Measurements from ENCODE around the gene RAPGEF3.

Gene RAPGEF3

DNA sequence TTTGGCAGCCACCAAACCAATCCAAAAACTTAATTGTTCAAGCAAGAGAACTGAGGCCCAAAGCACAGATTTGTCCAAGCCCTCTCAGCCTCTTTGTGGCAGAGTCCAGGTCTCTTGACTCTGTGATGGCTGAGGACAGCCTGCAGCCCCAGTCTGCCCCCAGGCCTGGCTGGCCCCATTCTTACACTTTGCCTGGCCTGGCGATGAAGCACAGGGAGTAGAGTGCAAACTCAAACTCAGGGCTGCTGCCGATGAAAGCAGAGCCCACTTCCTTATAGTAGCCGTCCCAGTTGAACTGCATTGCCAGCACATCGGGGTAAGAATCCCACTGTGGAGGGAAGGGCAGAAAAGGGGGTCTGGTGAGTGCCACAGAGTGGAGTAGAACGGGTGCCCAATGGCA lies 47.2 kb downstream of the RAPGEF3 start:
- Histone ChIP-seq H3K36me3 (ENCODE audit: control insufficient read depth in 2 of 2, insufficient read depth in 1 of 2, low read length in 2 of 2) (no peaks in the 10 kb centered on the region), H3K4me3 (ENCODE audit: low read depth, low read length) (no peak overlapping the region), H3K27ac (ENCODE audit: extremely low read depth, low read depth, low read length) (no peak overlapping the region), H3K9me3 (ENCODE audit: control insufficient read depth, insufficient read depth, low read depth, low read length) (no peaks in the 10 kb centered on the region), H3K4me1 (ENCODE audit: control insufficient read depth, insufficient read depth, low read length) (no peaks in the 10 kb centered on the region)
- TF ChIP-seq ZNF174 (tag by site-specific recombination; IDR thresholded peaks at IDR 0.05) (no peak), ZNF600 (tag by site-specific recombination; IDR thresholded peaks at IDR 0.05) (no peak), KLF10 (tag by site-specific recombination; IDR thresholded peaks at IDR 0.05) (no peak), ZNF423 (tag by site-specific recombination; IDR thresholded peaks at IDR 0.05) (no peak), ZNF776 (tag by site-specific recombination; IDR thresholded peaks at IDR 0.05; ENCODE audit: borderline replicate concordance) (no peak), ZNF658 (tag by site-specific recombination; IDR thresholded peaks at IDR 0.05) (no peak), SP7 (tag by site-specific recombination; IDR thresholded peaks at IDR 0.05) (no peak)
- TF ChIP-seq, protein P1, sequence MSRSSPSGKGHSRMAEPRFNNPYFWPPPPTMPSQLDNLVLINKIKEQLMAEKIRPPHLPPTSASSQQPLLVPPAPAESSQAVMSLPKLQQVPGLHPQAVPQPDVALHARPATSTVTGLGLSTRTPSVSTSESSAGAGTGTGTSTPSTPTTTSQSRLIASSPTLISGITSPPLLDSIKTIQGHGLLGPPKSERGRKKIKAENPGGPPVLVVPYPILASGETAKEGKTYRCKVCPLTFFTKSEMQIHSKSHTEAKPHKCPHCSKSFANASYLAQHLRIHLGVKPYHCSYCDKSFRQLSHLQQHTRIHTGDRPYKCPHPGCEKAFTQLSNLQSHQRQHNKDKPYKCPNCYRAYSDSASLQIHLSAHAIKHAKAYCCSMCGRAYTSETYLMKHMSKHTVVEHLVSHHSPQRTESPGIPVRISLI (tag by site-specific recombination; IDR thresholded peaks at IDR 0.05): no peak
- TF ChIP-seq, protein P2, sequence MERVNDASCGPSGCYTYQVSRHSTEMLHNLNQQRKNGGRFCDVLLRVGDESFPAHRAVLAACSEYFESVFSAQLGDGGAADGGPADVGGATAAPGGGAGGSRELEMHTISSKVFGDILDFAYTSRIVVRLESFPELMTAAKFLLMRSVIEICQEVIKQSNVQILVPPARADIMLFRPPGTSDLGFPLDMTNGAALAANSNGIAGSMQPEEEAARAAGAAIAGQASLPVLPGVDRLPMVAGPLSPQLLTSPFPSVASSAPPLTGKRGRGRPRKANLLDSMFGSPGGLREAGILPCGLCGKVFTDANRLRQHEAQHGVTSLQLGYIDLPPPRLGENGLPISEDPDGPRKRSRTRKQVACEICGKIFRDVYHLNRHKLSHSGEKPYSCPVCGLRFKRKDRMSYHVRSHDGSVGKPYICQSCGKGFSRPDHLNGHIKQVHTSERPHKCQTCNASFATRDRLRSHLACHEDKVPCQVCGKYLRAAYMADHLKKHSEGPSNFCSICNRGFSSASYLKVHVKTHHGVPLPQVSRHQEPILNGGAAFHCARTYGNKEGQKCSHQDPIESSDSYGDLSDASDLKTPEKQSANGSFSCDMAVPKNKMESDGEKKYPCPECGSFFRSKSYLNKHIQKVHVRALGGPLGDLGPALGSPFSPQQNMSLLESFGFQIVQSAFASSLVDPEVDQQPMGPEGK (tag by site-specific recombination; IDR thresholded peaks at IDR 0.05): no peak
- TF ChIP-seq, protein P3, sequence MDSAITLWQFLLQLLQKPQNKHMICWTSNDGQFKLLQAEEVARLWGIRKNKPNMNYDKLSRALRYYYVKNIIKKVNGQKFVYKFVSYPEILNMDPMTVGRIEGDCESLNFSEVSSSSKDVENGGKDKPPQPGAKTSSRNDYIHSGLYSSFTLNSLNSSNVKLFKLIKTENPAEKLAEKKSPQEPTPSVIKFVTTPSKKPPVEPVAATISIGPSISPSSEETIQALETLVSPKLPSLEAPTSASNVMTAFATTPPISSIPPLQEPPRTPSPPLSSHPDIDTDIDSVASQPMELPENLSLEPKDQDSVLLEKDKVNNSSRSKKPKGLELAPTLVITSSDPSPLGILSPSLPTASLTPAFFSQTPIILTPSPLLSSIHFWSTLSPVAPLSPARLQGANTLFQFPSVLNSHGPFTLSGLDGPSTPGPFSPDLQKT (IDR thresholded peaks at IDR 0.05; ENCODE audit: borderline replicate concordance, low read depth, low read length): no peak
- TF ChIP-seq, protein P4, sequence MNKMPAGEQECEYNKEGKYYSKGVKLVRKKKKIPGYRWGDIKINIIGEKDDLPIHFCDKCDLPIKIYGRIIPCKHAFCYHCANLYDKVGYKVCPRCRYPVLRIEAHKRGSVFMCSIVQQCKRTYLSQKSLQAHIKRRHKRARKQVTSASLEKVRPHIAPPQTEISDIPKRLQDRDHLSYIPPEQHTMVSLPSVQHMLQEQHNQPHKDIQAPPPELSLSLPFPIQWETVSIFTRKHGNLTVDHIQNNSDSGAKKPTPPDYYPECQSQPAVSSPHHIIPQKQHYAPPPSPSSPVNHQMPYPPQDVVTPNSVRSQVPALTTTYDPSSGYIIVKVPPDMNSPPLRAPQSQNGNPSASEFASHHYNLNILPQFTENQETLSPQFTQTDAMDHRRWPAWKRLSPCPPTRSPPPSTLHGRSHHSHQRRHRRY (tag by site-specific recombination; IDR thresholded peaks at IDR 0.05): no peak
- CTCF ChIA-PET: interaction anchor here (0.6 to 11.4 kb wide), 4 partner anchors 68 to 787 kb away, joined by 3 to 271 read pairs (median 6); no protein-coding TSS in a partner anchor
- POLR2A ChIA-PET: interaction anchor here (0.6 kb wide), 1 partner anchor 69 kb away, joined by 5 read pairs; no protein-coding TSS in a partner anchor

DNA sequence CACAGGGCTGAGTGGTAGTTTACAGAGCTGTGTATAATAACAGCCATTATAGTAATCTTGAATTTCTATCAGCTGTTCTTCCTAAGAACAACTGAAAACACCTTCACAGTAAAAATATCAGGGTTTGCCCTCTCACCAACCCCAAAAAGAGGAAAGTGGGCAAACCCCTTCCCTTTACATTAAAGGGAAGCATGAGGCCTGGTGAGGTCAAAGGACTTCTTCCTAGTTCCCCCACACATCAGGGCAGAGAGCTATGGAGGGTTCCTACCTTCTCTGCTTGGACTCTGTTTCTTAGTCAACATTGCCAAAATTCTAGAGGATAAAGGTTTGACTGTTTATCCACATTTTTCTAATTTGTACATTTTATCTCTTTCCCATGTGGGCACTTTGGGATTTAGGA lies 48.4 kb downstream of the RAPGEF3 start:
- TF ChIP-seq ZNF529 (tag by site-specific recombination; IDR thresholded peaks at IDR 0.05; ENCODE audit: insufficient replicate concordance): no peak
- no peak for TF ChIP-seq ZNF37A (tag by site-specific recombination; IDR thresholded peaks at IDR 0.05)
- TF ChIP-seq OSR2 (tag by site-specific recombination; IDR thresholded peaks at IDR 0.05): no peak
- no peak for TF ChIP-seq ZNF202 (tag by site-specific recombination; IDR thresholded peaks at IDR 0.05; ENCODE audit: borderline replicate concordance)
- TF ChIP-seq, protein P5, sequence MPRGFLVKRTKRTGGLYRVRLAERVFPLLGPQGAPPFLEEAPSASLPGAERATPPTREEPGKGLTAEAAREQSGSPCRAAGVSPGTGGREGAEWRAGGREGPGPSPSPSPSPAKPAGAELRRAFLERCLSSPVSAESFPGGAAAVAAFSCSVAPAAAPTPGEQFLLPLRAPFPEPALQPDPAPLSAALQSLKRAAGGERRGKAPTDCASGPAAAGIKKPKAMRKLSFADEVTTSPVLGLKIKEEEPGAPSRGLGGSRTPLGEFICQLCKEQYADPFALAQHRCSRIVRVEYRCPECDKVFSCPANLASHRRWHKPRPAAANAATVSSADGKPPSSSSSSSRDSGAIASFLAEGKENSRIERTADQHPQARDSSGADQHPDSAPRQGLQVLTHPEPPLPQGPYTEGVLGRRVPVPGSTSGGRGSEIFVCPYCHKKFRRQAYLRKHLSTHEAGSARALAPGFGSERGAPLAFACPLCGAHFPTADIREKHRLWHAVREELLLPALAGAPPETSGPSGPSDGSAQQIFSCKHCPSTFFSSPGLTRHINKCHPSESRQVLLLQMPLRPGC (tag by site-specific recombination; IDR thresholded peaks at IDR 0.05): no peak
- no peak for TF ChIP-seq ZFP69B (tag by site-specific recombination; IDR thresholded peaks at IDR 0.05)
- TF ChIP-seq ZNF19 (tag by site-specific recombination; IDR thresholded peaks at IDR 0.05; ENCODE audit: low read depth): no peak
- no peak for TF ChIP-seq ZNF335 (tag by site-specific recombination; conservative IDR thresholded peaks at IDR 0.05)
- TF ChIP-seq ZBTB48 (tag by site-specific recombination; IDR thresholded peaks at IDR 0.05): no peak
- TF ChIP-seq, protein P6, sequence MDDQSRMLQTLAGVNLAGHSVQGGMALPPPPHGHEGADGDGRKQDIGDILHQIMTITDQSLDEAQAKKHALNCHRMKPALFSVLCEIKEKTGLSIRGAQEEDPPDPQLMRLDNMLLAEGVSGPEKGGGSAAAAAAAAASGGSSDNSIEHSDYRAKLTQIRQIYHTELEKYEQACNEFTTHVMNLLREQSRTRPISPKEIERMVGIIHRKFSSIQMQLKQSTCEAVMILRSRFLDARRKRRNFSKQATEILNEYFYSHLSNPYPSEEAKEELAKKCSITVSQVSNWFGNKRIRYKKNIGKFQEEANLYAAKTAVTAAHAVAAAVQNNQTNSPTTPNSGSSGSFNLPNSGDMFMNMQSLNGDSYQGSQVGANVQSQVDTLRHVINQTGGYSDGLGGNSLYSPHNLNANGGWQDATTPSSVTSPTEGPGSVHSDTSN (CRISPR knock-in tag; IDR thresholded peaks at IDR 0.05): no peak
- TF ChIP-seq GFI1B (tag by site-specific recombination; IDR thresholded peaks at IDR 0.05): no peak
- no peak for TF ChIP-seq YY2 (tag by site-specific recombination; IDR thresholded peaks at IDR 0.05)
- TF ChIP-seq SP2 (tag by site-specific recombination; IDR thresholded peaks at IDR 0.05): no peak
- TF ChIP-seq OVOL3 (tag by site-specific recombination; IDR thresholded peaks at IDR 0.05): no peak
- TF ChIP-seq ZNF837 (tag by site-specific recombination; IDR thresholded peaks at IDR 0.05): no peak
- no peak for TF ChIP-seq ZBTB1 (tag by site-specific recombination; IDR thresholded peaks at IDR 0.05)
- no peak for TF ChIP-seq ZNF433 (tag by site-specific recombination; IDR thresholded peaks at IDR 0.05; ENCODE audit: low read depth)
- H3K9me3 ChIP-seq (ENCODE audit: control insufficient read depth, insufficient read depth, low read depth, low read length): no peaks in the 10 kb centered on the region
- H3K4me3 ChIP-seq (ENCODE audit: low read depth, low read length): no peak overlapping the region
- POLR2A ChIA-PET: no interaction called here
- CTCF ChIA-PET: interaction anchor here (0.6 to 11.4 kb wide), 7 partner anchors 19 to 473 kb away, joined by 3 to 271 read pairs (median 6); no protein-coding TSS in a partner anchor
- no peaks in the 10 kb centered on the region for H3K4me1 ChIP-seq (ENCODE audit: control insufficient read depth, insufficient read depth, low read length)
- no peak overlapping the region for H3K27ac ChIP-seq (ENCODE audit: extremely low read depth, low read depth, low read length)
- no peaks in the 10 kb centered on the region for H3K36me3 ChIP-seq (ENCODE audit: control insufficient read depth in 2 of 2, insufficient read depth in 1 of 2, low read length in 2 of 2)
